ENCODE results near the gene NUP133.

GRCh38 chr1:229431284-229432115 is 76.6 kb downstream of the NUP133 start:
- TF ChIP-seq POLR2A (IDR thresholded peaks at IDR 0.05; ENCODE audit: low read length): no peak
- TF ChIP-seq HMGXB4 (CRISPR knock-in tag; IDR thresholded peaks at IDR 0.05; ENCODE audit: borderline replicate concordance): no peak
